ENCODE results near the gene FBXW7.

DNA sequence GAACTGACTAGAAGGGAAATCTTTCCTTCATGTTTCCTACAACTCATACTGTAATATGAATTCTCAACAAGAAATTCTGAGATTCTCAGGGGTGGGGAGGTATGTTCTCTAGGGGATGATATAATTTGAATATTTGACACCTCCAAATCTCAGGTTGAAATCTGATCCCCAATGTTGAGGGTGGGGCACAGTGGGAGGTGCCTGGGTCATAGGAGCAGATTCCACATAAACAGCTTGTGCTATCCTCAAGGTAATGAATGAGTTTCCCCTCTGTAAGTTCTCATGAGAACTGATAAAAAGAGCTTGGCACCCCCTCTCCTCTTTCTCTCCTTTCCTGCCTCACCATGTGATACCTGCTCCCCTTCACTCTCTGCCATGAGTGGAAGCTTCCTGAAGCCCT, 21.5 kb downstream of the FBXW7 start:
- TF ChIP-seq, protein P1, sequence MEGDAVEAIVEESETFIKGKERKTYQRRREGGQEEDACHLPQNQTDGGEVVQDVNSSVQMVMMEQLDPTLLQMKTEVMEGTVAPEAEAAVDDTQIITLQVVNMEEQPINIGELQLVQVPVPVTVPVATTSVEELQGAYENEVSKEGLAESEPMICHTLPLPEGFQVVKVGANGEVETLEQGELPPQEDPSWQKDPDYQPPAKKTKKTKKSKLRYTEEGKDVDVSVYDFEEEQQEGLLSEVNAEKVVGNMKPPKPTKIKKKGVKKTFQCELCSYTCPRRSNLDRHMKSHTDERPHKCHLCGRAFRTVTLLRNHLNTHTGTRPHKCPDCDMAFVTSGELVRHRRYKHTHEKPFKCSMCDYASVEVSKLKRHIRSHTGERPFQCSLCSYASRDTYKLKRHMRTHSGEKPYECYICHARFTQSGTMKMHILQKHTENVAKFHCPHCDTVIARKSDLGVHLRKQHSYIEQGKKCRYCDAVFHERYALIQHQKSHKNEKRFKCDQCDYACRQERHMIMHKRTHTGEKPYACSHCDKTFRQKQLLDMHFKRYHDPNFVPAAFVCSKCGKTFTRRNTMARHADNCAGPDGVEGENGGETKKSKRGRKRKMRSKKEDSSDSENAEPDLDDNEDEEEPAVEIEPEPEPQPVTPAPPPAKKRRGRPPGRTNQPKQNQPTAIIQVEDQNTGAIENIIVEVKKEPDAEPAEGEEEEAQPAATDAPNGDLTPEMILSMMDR (conservative IDR thresholded peaks at IDR 0.05; ENCODE audit: low read depth, low read length): no peak
- no peak for TF ChIP-seq EZH2 (IDR thresholded peaks at IDR 0.05; ENCODE audit: borderline replicate concordance, low read depth, low read length, poor library complexity, severe bottlenecking)
